Mesothelial cell of epicardium (in vitro differentiated cells): ENCODE measurements around the gene ZSCAN20. TPM values are rescaled to one million over a fixed set of nuclear protein-coding genes. Genes with fewer than 3 reads are reported as not detected.

Experiments
- DNase-seq, 2 experiments: peaks; one replicate each; pipeline ENCODE4 v3.0.0; 2021; ENCODE audit warnings: low spot score in 2 of 2; ENCODE audit not compliant: unreplicated experiment in 2 of 2
- H3K27ac Mint-ChIP-seq: 2 replicates; pipeline ENCODE4 v1.8.0; 2021; ENCODE audit warnings: mixed read lengths
- H3K27me3 Mint-ChIP-seq: 2 replicates; pipeline ENCODE4 v1.8.0; 2021; ENCODE audit warnings: low read depth, mixed read lengths
- H3K36me3 Mint-ChIP-seq: 2 replicates; pipeline ENCODE4 v1.8.0; 2021; ENCODE audit warnings: mixed read lengths
- H3K4me1 Mint-ChIP-seq: 2 replicates; pipeline ENCODE4 v1.8.0; 2021; ENCODE audit warnings: mixed read lengths
- H3K4me3 Mint-ChIP-seq: 2 replicates; pipeline ENCODE4 v1.8.0; 2021; ENCODE audit warnings: mild to moderate bottlenecking, moderate library complexity, mixed read lengths
- H3K9me3 Mint-ChIP-seq: 2 replicates; pipeline ENCODE4 v1.8.0; 2021; ENCODE audit warnings: mixed read lengths
- CTCF ChIP-seq: fragments of 200-600 bp; sonication (generic); IDR thresholded peaks from one replicate; pipeline ENCODE4 v1.5.0; 2021; ENCODE audit warnings: antibody characterized with exemption; ENCODE audit not compliant: unreplicated experiment
- total RNA-seq: library from RNA; stranded (reverse); gene quantifications from 3 replicates; pipeline ENCODE4 v1.2.1, GENCODE V29; 2021

ZSCAN20 gene
- total RNA-seq, 1 donor from 2014 or later: 8.0 TPM

- peaks cover 5% of the 10 kb centered on the region for H3K36me3 Mint-ChIP-seq
- no peaks in the 10 kb centered on the region for H3K9me3 Mint-ChIP-seq
- no peaks in the 10 kb centered on the region for H3K27me3 Mint-ChIP-seq
- peaks cover 18% of the 10 kb centered on the region for H3K4me1 Mint-ChIP-seq
- H3K4me3 Mint-ChIP-seq: no peak overlapping the region
- DNase-seq: no peak
- no peak for TF ChIP-seq CTCF
- no peak overlapping the region for H3K27ac Mint-ChIP-seq
Observed at GRCh38 chr1:33428661-33429060, 43.8 kb upstream of the ZSCAN20 start.

- H3K27me3 Mint-ChIP-seq: no peaks in the 10 kb centered on the region
- no peaks in the 10 kb centered on the region for H3K9me3 Mint-ChIP-seq
- no peak for DNase-seq
- H3K4me3 Mint-ChIP-seq: no peak overlapping the region
- H3K4me1 Mint-ChIP-seq: peaks cover 20% of the 10 kb centered on the region
- H3K27ac Mint-ChIP-seq: no peak overlapping the region
- TF ChIP-seq CTCF: no peak
- peaks cover 5% of the 10 kb centered on the region for H3K36me3 Mint-ChIP-seq
Observed at GRCh38 chr1:33429332-33429731, 43.1 kb upstream of the ZSCAN20 start.

- H3K4me3 Mint-ChIP-seq: no peak overlapping the region
- no peak for TF ChIP-seq CTCF
- H3K36me3 Mint-ChIP-seq: peaks cover 5% of the 10 kb centered on the region
- no peak overlapping the region for H3K27ac Mint-ChIP-seq
- no peaks in the 10 kb centered on the region for H3K9me3 Mint-ChIP-seq
- H3K4me1 Mint-ChIP-seq: peaks cover 19% of the 10 kb centered on the region
- H3K27me3 Mint-ChIP-seq: no peaks in the 10 kb centered on the region
- DNase-seq: peak; percentile 33 to 63
Observed at GRCh38 chr1:33429856-33430691, 42.4 kb upstream of the ZSCAN20 start.

- peak; percentile 97 for DNase-seq
- TF ChIP-seq CTCF: peak; percentile 16
- Mint-ChIP-seq H3K4me3 (peak within 1 kb of the TSS; percentile 53), H3K4me1 (peaks cover 19% of the 10 kb centered on the region), H3K36me3 (no peaks in the 10 kb centered on the region), H3K9me3 (no peaks in the 10 kb centered on the region), H3K27ac (peak within 1 kb of the TSS; percentile 30), H3K27me3 (no peaks in the 10 kb centered on the region)
Observed at GRCh38 chr1:33430692-33431593, 41.5 kb upstream of the ZSCAN20 start, which contains the start of gene PHC2. Gene PHC2 (minus strand): TSS chr1:33431095. CDS start chr1:33375539, 55,556 bp downstream.

GRCh38 chr1:33433509-33434362, 38.7 kb upstream of the ZSCAN20 start:
- H3K27ac Mint-ChIP-seq: peak overlapping the region; percentile 24
- DNase-seq: no peak
- no peaks in the 10 kb centered on the region for H3K9me3 Mint-ChIP-seq
- no peaks in the 10 kb centered on the region for H3K36me3 Mint-ChIP-seq
- H3K27me3 Mint-ChIP-seq: no peaks in the 10 kb centered on the region
- H3K4me1 Mint-ChIP-seq: peaks cover 30% of the 10 kb centered on the region
- no peak for TF ChIP-seq CTCF
- no peak overlapping the region for H3K4me3 Mint-ChIP-seq
